HG03342 (cell line): Measurements from ENCODE around the gene CHMP6.

Experiments
- ATAC-seq: cut with Tn5 transposase; IDR thresholded peaks from one replicate; pipeline ENCODE4 v1.9.1; 2021; ENCODE audit warnings: mild to moderate bottlenecking, moderate library complexity; ENCODE audit not compliant: unreplicated experiment

Gene CHMP6

GRCh38 chr17:80956321-80957190, 35.1 kb upstream of the CHMP6 start:
- ATAC-seq, result no peak

GRCh38 chr17:80957461-80957941, 34.1 kb upstream of the CHMP6 start:
- no peak for ATAC-seq

GRCh38 chr17:80959330-80960036, 32.2 kb upstream of the CHMP6 start:
- ATAC-seq, result no peak

- no peak for ATAC-seq
These were observed 31.4 kb upstream of the CHMP6 start for GRCh38 chr17:80960037-80960796.

GRCh38 chr17:80960797-80961452, 30.7 kb upstream of the CHMP6 start:
- ATAC-seq, result no peak

- ATAC-seq, result no peak
These were observed 29.9 kb upstream of the CHMP6 start for GRCh38 chr17:80961541-80962330.

- ATAC-seq, result no peak
These were observed 29.0 kb upstream of the CHMP6 start for GRCh38 chr17:80962356-80963329.

GRCh38 chr17:80963812-80964543, 27.7 kb upstream of the CHMP6 start:
- no peak for ATAC-seq

- ATAC-seq, result no peak
These were observed 27.1 kb upstream of the CHMP6 start for GRCh38 chr17:80964544-80964856.

GRCh38 chr17:80964859-80965580, 26.6 kb upstream of the CHMP6 start:
- ATAC-seq, result no peak

- no peak for ATAC-seq
These were observed 26.0 kb upstream of the CHMP6 start for GRCh38 chr17:80965606-80966005.

- ATAC-seq, result no peak
These were observed 24.2 kb upstream of the CHMP6 start for GRCh38 chr17:80967404-80967872.

- no peak for ATAC-seq
These were observed 23.0 kb upstream of the CHMP6 start for GRCh38 chr17:80968602-80969029.

GRCh38 chr17:80969030-80969673, 22.5 kb upstream of the CHMP6 start:
- ATAC-seq, result no peak

GRCh38 chr17:80969674-80970043, 22.0 kb upstream of the CHMP6 start:
- ATAC-seq, result no peak

GRCh38 chr17:80970044-80970761, 21.4 kb upstream of the CHMP6 start:
- no peak for ATAC-seq
